22Rv1 (cell line): ENCODE data around the gene NKX6-2.

Experiments
- ZFX ChIP-seq: fragments of 450-650 bp; IDR thresholded peaks from 2 replicates; pipeline ENCODE4 v1.6.1; 2017; ENCODE audit warnings: antibody characterized with exemption, borderline replicate concordance
- TF ChIP-seq, protein P1 (sequence below): fragments of 450-650 bp; IDR thresholded peaks from 2 replicates; pipeline ENCODE4 v1.5.1; 2017; ENCODE audit warnings: mild to moderate bottlenecking

DNA sequence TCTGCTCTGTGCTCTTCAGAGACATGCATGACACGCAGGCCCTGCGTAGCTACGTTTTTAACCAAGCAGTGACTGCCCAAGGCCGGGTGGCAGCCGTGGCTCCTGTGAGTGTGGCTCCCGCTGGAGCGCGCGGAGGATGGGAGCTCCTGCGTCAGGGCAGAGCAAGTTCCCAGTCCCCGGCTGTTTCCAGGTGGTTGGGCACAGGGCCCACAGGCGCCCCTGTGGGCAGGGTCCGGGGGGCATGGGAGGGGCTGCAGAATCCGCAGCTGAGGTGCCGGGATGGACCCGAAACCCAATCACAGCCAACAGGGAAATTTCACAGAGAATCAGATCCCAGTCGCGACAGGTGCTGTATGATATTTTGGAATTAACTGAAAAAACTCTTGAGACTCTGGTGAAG is 9.8 kb downstream of the NKX6-2 start:
- TF ChIP-seq, protein P1, sequence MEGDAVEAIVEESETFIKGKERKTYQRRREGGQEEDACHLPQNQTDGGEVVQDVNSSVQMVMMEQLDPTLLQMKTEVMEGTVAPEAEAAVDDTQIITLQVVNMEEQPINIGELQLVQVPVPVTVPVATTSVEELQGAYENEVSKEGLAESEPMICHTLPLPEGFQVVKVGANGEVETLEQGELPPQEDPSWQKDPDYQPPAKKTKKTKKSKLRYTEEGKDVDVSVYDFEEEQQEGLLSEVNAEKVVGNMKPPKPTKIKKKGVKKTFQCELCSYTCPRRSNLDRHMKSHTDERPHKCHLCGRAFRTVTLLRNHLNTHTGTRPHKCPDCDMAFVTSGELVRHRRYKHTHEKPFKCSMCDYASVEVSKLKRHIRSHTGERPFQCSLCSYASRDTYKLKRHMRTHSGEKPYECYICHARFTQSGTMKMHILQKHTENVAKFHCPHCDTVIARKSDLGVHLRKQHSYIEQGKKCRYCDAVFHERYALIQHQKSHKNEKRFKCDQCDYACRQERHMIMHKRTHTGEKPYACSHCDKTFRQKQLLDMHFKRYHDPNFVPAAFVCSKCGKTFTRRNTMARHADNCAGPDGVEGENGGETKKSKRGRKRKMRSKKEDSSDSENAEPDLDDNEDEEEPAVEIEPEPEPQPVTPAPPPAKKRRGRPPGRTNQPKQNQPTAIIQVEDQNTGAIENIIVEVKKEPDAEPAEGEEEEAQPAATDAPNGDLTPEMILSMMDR = no peak
- no peak for TF ChIP-seq ZFX
